GM18868 (cell line): ENCODE results near the gene VSTM2B.

Source experiments
- ATAC-seq: cut with Tn5 transposase; IDR thresholded peaks from one replicate; pipeline ENCODE4 v1.9.1; 2021; ENCODE audit warnings: mild to moderate bottlenecking, moderate library complexity; ENCODE audit not compliant: unreplicated experiment

Gene VSTM2B

GRCh38 chr19:29563486-29564101 is 37.8 kb downstream of the VSTM2B start:
- no peak for ATAC-seq

- ATAC-seq = peak; percentile 59
Observed at GRCh38 chr19:29564574-29565005, 38.8 kb downstream of the VSTM2B start.

- ATAC-seq = no peak
Observed at GRCh38 chr19:29565171-29565570, 39.4 kb downstream of the VSTM2B start.

GRCh38 chr19:29566496-29567054 is 40.8 kb downstream of the VSTM2B start:
- no peak for ATAC-seq

- ATAC-seq = no peak
Observed at GRCh38 chr19:29567366-29567915, 41.6 kb downstream of the VSTM2B start.

GRCh38 chr19:29568036-29569025 is 42.5 kb downstream of the VSTM2B start:
- ATAC-seq = no peak

GRCh38 chr19:29569038-29569911 is 43.5 kb downstream of the VSTM2B start:
- no peak for ATAC-seq

- ATAC-seq = no peak
Observed at GRCh38 chr19:29571181-29571580, 45.4 kb downstream of the VSTM2B start.

- no peak for ATAC-seq
Observed at GRCh38 chr19:29573486-29573885, 47.7 kb downstream of the VSTM2B start.

- no peak for ATAC-seq
Observed at GRCh38 chr19:29574510-29574909, 48.7 kb downstream of the VSTM2B start.

GRCh38 chr19:29576046-29576606 is 50.3 kb downstream of the VSTM2B start:
- no peak for ATAC-seq

GRCh38 chr19:29576761-29577648 is 51.2 kb downstream of the VSTM2B start:
- ATAC-seq = peak; percentile 85

- ATAC-seq = no peak
Observed at GRCh38 chr19:29577649-29577963, 51.8 kb downstream of the VSTM2B start.

- ATAC-seq = no peak
Observed at GRCh38 chr19:29578349-29578748, 52.6 kb downstream of the VSTM2B start.

GRCh38 chr19:29579308-29579910 is 53.6 kb downstream of the VSTM2B start:
- no peak for ATAC-seq

- ATAC-seq = no peak
Observed at GRCh38 chr19:29581398-29581797, 55.6 kb downstream of the VSTM2B start.

GRCh38 chr19:29583196-29583999 is 57.6 kb downstream of the VSTM2B start:
- ATAC-seq = peak; percentile 20

GRCh38 chr19:29586401-29586800 is 60.6 kb downstream of the VSTM2B start:
- ATAC-seq = no peak
